Osteocyte (in vitro differentiated cells): ENCODE data around the gene IL7R. TPM values are rescaled to one million over a fixed set of nuclear protein-coding genes. Genes with fewer than 3 reads are reported as not detected.

Experiments
- DNase-seq: peaks from one replicate; pipeline ENCODE4 v3.0.0; 2021; ENCODE audit warnings: mixed read lengths; ENCODE audit not compliant: unreplicated experiment; ENCODE audit errors: extremely low spot score
- H3K27ac Mint-ChIP-seq: one replicate; pipeline ENCODE4 v1.8.0; 2021; ENCODE audit warnings: mild to moderate bottlenecking, mixed read lengths; ENCODE audit not compliant: unreplicated experiment
- H3K27me3 Mint-ChIP-seq: one replicate; pipeline ENCODE4 v1.8.0; 2021; ENCODE audit warnings: mixed read lengths; ENCODE audit not compliant: unreplicated experiment
- H3K36me3 Mint-ChIP-seq: one replicate; pipeline ENCODE4 v1.8.0; 2021; ENCODE audit warnings: mixed read lengths; ENCODE audit not compliant: unreplicated experiment
- H3K4me1 Mint-ChIP-seq: one replicate; pipeline ENCODE4 v1.8.0; 2021; ENCODE audit warnings: mixed read lengths; ENCODE audit not compliant: unreplicated experiment
- H3K4me3 Mint-ChIP-seq: one replicate; pipeline ENCODE4 v1.8.0; 2021; ENCODE audit warnings: mild to moderate bottlenecking, moderate library complexity, mixed read lengths; ENCODE audit not compliant: unreplicated experiment
- H3K9me3 Mint-ChIP-seq: one replicate; pipeline ENCODE4 v1.8.0; 2021; ENCODE audit warnings: mixed read lengths; ENCODE audit not compliant: unreplicated experiment
- CTCF ChIP-seq: fragments of 200-600 bp; sonication (generic); IDR thresholded peaks from 2 replicates; pipeline ENCODE4 v1.5.0; 2021; ENCODE audit warnings: antibody characterized with exemption, mild to moderate bottlenecking, moderate library complexity
- total RNA-seq: library from RNA; stranded (reverse); gene quantifications from 2 replicates; pipeline ENCODE4 v1.2.1, GENCODE V29; 2021

The IL7R gene
- total RNA-seq, 1 donor from 2014 or later: 0.43 TPM

GRCh38 chr5:35815089-35815936, 41.4 kb upstream of the IL7R start:
- no peaks in the 10 kb centered on the region for H3K36me3 Mint-ChIP-seq
- no peak overlapping the region for H3K4me3 Mint-ChIP-seq
- no peak overlapping the region for H3K27ac Mint-ChIP-seq
- H3K4me1 Mint-ChIP-seq: no peaks in the 10 kb centered on the region
- TF ChIP-seq CTCF: peak; percentile 56
- no peaks in the 10 kb centered on the region for H3K27me3 Mint-ChIP-seq
- H3K9me3 Mint-ChIP-seq: no peaks in the 10 kb centered on the region
- no peak for DNase-seq

- H3K27ac Mint-ChIP-seq: no peak overlapping the region
- H3K36me3 Mint-ChIP-seq: no peaks in the 10 kb centered on the region
- DNase-seq: no peak
- no peaks in the 10 kb centered on the region for H3K9me3 Mint-ChIP-seq
- no peaks in the 10 kb centered on the region for H3K27me3 Mint-ChIP-seq
- no peak for TF ChIP-seq CTCF
- H3K4me1 Mint-ChIP-seq: no peaks in the 10 kb centered on the region
- no peak overlapping the region for H3K4me3 Mint-ChIP-seq
Observed at GRCh38 chr5:35816881-35817521, 39.7 kb upstream of the IL7R start.

GRCh38 chr5:35819026-35819425, 37.7 kb upstream of the IL7R start:
- H3K27me3 Mint-ChIP-seq: no peaks in the 10 kb centered on the region
- H3K4me3 Mint-ChIP-seq: no peak overlapping the region
- TF ChIP-seq CTCF: no peak
- no peak overlapping the region for H3K27ac Mint-ChIP-seq
- H3K9me3 Mint-ChIP-seq: no peaks in the 10 kb centered on the region
- no peaks in the 10 kb centered on the region for H3K36me3 Mint-ChIP-seq
- no peaks in the 10 kb centered on the region for H3K4me1 Mint-ChIP-seq
- no peak for DNase-seq

GRCh38 chr5:35819668-35820067, 37.0 kb upstream of the IL7R start:
- Mint-ChIP-seq H3K27me3 (no peaks in the 10 kb centered on the region), H3K4me3 (no peak overlapping the region), H3K36me3 (no peaks in the 10 kb centered on the region), H3K9me3 (no peaks in the 10 kb centered on the region), H3K4me1 (no peaks in the 10 kb centered on the region), H3K27ac (no peak overlapping the region)
- no peak for DNase-seq
- TF ChIP-seq CTCF: no peak

GRCh38 chr5:35820735-35821134, 36.0 kb upstream of the IL7R start:
- H3K4me3 Mint-ChIP-seq: no peak overlapping the region
- TF ChIP-seq CTCF: no peak
- no peaks in the 10 kb centered on the region for H3K4me1 Mint-ChIP-seq
- no peaks in the 10 kb centered on the region for H3K36me3 Mint-ChIP-seq
- DNase-seq: no peak
- H3K27me3 Mint-ChIP-seq: no peaks in the 10 kb centered on the region
- H3K9me3 Mint-ChIP-seq: no peaks in the 10 kb centered on the region
- H3K27ac Mint-ChIP-seq: no peak overlapping the region
